Caki2 (cell line): ENCODE data around the gene TRPV4. TPM values are rescaled to one million over a fixed set of nuclear protein-coding genes. Genes with fewer than 3 reads are reported as not detected.
A peak's percentile ranks its signal among the peaks of the same experiment; 100 is the strongest.
"Not testable (repeated sequence)": the region's sequence is repeated elsewhere in the genome, so short reads cannot be mapped to it uniquely, and the experiment has no call there.

Source experiments
- DNase-seq: peaks from one replicate; pipeline ENCODE4 v3.0.0-alpha.2; 2015; ENCODE audit warnings: low read depth
- in situ Hi-C: cut with HindIII; loops from 2 replicates; pipeline ENCODE4 v1.10.0; 2016; ENCODE audit warnings: low sequenced_read_pairs, low pct_unique_long_range_greater_than_20kb, mixed read lengths
- total RNA-seq: library from RNA; depleted of rRNA; stranded (reverse); fragments of >200 nt; shearing (Covaris generic); gene quantifications from 2 replicates; pipeline ENCODE4 v1.2.3, GENCODE V29; 2014; ENCODE audit warnings: low replicate concordance

TRPV4 gene
- total RNA-seq, 1 experiment from 2014 or later, result not detected

DNA sequence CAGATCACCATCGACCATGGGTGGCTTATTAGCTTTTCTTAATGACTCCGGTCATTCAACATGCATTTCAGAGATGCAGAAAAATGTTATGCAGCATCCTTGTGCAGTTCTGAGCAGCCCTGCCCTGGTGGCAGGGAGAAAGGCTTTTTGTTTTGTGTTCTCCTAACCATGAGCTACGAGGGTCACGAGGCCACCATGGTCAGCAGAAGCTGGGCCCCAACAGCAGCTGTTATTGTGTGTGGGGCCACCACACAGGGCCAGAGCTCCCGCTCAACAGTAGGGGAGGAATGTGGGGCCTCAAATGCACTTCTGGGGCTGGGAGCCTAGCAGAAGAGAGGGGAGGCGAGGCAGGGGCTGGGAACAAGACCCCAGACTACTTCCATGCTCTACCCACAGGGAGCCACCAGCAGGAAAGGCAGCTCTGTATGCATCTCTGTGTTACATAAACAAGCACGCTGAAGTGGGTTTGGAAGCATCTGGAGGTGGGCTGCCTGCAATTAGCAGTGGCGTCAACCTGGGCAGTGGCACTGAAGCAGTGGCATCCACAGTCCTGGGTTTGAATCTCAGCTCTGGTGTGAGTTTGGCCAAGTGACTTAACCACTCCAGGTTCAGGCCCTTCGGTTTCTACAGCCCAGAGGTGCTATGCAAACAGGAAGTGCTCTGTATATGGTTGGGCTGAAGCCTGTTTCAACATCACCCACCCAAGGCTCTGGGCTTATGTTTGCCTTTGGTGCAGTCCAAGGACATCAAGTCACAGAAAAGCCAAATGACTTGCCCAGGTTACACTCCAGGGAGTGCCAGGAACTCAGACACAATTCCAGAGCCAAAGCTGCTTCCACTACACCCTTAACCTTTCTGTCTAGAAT lies 30.9 kb upstream of the TRPV4 start:
- in situ Hi-C loops, result no loop called here
- no peak for DNase-seq

DNA sequence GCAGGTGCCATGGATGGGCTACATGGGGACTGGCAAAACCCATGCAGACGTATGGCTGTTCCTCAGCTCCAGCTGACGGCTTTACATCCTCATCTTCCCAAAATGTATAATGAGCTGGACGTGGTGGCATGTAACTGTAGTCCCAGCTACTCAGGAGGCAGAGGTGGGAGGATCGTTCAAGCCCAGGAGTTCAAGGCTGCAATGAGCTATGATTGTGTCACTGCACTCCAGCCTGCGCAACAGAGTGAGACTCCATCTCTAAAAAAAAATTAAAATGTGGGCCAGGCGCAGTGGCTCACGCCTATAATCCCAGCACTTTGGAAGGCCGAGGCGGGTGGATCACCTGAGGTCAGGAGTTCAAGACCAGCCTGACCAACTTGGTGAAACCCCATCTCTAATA lies 29.3 kb upstream of the TRPV4 start:
- in situ Hi-C loops, DNase-seq: not testable (repeated sequence)

DNA sequence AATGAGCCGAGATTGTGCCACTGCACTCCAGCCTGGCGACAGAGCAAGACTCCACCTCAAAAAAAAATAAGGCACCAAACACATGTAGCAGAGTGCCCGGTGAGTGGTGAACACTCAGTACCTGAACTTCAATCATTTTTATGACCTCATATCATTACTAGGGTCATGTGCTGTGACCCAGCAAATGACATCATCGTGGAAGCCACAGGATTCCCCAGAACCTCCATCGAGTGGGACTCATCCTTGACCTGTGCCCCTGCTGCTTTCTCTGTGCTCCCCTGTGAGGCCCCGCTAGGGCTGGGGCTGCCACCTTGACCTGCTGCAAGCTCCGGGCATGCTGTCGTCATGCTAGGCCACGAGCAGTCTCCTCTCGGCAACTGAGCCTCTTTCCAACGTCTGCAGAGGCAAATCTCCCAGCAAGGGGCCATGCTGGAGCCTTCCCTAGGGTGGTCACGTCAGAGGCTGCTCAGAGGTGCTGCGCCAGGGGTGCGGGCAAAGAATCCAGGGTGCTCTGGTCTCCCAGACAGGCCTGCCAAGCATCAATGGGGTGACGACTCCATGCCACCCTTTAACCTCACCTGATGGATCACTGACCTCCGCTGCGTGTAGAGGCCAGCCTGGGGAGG lies 28.6 kb upstream of the TRPV4 start:
- in situ Hi-C loops, result no loop called here
- DNase-seq, result no peak

DNA sequence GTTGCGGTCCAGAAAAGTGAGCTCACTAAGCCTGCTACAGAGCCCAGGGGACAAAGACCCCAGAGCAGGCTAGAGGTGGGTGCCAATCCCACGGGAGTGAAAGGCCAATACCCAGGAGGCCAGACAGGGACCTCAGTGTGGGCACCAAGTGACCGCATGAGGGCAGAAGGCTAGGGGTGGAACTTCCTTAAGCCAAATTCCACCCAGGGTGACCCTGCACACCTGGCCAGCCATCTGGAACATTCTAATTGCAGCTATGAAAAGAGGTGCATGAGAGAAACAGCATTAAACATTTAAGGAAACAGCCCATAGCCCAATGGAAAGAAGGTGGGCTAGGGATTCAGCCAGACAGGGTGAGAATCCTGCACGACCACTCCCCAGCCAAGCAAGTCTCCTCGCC lies 27.8 kb upstream of the TRPV4 start:
- in situ Hi-C loops, result no loop called here
- DNase-seq, result no peak

DNA sequence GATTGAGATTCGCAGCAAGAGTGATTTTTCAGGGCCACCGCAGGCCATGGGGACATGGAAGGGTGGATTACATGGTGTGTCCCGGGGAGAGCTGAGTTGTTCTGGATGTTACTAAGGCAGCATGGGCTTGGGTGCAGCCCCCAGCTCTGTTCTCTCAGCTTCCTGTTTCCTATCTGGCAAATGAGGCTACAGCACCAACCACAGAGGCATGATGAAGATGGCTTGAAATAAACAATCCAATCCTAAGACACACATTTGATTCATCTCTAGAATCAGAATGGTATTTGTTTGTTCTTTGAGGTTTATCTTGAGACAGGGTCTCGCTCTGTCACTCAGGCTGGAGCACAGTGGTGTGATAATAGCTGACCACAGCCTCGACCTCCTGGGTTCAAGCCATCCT lies 25.6 kb upstream of the TRPV4 start:
- in situ Hi-C loops, result no loop called here

DNA sequence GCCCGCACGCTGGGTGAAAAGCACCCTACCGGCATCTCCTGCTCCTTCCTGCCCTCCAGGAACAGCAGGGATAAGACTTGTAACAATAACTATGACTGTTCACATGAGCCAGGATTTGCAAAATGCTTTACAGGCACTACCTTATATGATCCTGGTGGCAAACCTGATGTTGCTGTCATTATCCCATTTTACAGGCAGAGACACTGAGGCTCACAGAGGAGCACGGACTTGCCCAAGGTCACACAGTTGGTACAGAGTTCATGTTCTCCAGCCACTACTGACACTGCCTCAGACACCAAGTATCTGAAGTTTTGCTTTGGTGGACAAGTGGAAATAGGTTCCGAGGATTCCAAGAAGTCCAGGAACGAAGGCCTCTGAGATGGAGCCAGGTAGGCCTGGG lies 24.5 kb upstream of the TRPV4 start:
- no peak for DNase-seq
- in situ Hi-C loops, result no loop called here

More for the DNA sequence above, 25.6 kb upstream of the TRPV4 start:
- DNase-seq, result no peak

DNA sequence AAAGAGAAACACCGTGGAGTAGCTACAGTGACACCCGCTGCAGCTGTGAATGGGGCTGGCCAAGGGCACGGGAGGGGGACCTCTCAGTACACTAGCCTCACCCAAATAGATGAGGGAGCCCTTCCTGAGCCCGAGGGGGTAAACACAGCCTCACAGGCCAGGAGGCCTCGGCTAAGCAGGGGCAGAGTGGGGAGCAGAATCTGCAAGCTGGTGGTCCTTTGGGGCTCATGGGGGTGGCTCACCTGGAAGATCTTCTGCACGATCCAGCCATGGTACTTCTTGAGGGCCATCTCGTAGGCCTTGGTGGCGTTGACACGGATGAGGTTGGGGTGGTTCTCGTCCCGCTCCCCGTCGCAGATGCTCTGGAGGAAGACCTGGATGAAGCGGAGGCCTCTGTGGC lies 22.2 kb upstream of the TRPV4 start:
- in situ Hi-C loops, result no loop called here
- DNase-seq, result no peak

DNA sequence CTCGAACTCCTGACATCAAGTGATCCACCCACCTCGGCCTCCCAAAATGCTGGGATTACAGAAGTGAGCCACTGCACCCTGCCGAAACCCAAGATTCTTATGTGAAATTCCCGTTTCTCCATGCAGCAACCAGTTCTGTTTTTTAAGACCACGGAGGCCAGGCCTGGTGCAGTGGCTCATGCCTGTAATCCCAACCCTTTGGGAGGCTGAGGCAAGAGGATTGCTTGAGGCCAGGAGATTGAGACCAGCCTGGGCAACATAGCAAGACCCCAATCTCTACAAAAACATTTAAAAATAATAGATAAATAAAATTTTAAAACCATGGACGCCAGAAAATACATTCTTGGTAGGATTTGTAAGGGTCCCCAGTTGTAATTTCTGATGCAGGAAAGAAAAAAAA lies 17.3 kb upstream of the TRPV4 start:
- DNase-seq, in situ Hi-C loops: not testable (repeated sequence)

DNA sequence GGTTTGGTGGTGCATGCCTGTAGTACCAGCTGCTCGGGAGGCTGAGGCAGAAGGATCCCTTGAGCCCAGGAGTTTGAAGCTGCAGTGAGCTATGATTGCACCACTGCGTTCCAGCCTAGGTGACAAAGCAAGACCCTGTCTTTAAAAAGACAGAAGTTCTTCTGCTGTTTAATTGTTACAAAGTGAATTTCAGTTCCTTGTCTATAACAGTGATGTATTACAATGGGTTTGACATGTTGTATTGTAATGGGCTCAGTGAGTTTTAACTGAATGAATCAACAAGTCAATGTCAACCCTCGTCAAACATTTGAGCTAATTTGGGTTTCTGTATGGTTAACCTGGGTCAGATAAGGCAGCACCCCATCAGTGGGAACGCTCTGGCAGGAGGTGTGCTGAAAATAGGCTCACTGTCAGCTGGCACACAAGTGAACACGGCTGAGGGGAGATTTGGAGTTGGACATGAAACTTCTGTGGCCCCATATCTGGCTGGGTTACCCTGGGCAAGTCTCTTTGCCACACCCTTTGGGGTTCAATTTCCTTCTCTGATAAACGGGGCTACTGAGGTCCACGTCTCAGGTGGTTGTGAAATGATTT lies 14.0 kb upstream of the TRPV4 start:
- in situ Hi-C loops, result no loop called here
- DNase-seq, result no peak

DNA sequence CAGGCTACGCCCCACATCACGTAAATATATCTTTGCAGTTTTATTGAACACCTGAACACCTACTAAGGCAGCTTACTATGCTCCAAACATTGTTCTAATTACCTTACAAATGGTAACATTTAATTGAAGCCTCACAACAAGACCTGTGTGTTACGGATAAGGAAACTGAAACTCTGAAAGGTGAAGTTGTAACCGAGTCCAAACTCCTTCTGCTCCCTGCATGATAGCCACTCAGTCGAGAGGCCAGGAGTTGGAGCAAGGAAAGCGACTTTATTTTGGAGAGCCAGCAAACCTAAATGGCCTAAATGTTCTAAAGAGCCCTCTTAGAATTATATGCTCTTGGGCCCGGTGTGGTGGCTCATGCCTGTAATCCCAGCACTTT lies 12.6 kb upstream of the TRPV4 start:
- no peak for DNase-seq
- in situ Hi-C loops, result no loop called here

DNA sequence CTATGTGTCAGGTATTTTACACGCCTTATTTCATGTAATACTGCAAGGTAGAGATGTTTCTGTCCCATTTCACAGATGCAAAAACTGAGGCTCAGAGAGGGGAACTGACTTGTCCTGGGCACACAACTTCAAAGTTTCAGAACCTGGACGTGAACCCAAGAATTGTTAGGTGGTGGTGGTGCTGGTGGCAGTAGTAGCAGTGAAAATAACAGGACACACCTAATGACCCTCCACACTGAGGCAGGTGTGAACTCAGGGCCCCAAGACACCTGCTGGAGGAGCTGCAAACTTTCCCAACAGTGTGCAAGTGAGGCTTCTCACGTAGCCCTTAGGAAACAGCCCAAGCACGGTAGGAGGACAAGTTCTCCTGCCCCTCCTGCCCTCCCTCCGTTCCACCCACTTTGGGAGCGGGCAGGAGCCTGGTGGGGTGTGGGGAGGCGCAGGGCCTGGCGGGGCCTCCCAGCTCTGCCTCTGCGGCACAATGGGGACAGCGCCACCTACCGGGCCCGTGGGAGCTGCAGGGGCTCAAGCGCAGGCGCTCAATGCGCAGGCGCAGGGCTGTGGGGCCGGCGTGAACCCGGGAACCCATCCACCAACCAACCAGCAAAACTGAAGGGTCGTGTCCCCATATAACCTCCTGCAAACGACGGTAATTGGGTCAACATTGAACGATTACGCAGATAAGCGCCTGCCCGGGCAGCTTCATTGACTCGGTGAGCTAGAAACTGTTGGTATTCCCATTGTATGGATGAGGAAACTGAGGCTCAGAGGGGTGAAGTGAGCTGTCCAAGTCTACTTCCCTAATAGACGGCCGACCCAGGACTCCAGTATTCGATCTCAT lies 12.0 kb upstream of the TRPV4 start:
- in situ Hi-C loops, result no loop called here
- DNase-seq, result peak; percentile 73

DNA sequence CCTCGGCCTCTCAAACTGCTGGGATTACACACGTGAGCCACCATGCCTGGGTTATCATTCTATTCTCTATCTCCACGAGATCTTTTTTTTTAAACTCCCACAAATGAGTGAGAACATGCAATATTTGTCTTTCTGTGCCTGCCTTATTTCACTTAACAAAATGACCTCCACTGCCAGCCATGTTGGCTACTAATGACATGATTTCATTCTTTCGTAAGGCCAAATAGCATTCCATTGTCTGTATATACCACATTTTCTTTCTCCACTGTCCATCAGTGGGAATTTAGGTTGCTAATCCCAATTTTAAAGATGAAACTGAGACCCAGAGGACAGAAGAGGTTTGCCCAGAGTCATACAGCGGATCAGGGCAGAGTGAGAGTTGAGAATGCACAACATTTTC lies 10.9 kb upstream of the TRPV4 start:
- DNase-seq, result no peak
- in situ Hi-C loops, result no loop called here

DNA sequence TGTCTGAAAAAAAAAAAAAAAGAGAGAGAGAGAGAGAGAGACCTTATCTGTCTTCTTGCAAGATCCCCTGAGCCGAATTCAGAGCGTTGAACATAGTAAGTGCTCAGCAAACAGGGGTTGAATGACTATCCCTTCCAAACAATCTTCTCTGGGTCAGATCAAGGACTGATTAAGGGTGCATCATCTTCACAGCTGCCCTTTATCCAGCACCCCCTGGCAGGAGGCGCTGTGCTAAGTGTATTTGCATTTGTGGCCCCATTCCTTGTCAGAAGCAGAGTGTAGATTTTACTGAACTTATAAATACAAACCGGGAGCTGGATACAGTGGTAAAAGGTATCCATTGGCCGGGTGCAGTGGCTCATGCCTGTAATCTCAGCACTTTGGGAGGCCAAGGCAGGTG lies 8.8 kb upstream of the TRPV4 start:
- in situ Hi-C loops, result no loop called here

DNA sequence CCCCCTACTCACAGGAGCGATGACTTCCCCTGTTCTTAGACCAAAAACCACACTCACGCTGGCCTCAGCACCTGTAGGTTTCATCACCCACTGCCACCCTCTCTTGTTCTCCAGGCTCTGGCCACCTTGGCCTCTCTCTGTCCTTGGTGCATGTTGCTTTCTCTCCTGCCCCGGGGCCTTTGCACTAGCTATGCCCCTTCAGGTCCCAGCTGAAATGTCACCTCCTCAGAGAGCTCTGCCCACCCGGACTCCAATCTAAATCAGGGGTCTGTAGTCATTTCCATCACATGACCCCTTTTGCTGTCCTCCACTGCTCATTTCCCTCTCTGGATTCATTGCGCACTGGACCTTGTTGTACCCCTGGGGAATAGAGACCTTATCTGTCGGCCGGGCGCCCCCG lies 8.2 kb upstream of the TRPV4 start:
- in situ Hi-C loops, result no loop called here
- no peak for DNase-seq

More for the DNA sequence above, 8.8 kb upstream of the TRPV4 start:
- DNase-seq, result no peak

DNA sequence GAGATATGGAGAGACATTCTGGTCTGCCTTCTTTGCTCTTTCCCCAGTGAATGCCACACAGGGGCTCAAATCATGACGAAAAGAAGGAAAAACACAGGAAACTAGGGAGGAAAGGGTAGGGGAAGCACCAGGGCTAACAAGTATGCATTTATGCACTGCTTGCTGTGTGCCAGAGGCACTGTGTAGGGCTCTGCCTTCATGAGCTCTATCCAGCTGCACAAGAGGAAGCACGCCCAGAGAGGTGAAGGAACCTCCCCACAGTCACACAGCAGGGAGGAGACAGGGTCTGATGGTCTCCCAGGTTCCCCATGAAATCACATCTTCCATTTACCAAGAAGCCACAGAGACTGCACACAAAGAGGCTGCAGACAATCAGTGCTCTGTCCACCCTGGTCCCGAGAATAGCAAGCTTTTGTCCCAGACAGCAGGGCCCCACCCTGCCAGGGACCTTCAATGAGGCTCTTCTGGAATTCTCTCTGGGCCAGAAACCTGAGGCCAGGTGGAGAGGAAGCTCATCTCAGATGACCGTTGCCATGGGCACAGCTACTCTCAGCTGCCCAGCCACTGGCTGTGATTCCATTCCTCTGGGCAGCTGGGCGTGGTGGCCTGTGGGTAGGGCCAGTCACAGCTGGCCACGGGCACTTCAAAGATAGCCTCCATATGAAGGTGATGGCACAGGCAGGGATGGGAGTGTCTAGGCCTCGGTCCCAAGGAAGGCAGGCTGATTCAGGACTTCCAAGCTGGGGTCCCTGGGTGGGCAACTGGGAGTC lies 7.3 kb upstream of the TRPV4 start:
- in situ Hi-C loops, result no loop called here
- DNase-seq, result peak; percentile 38

DNA sequence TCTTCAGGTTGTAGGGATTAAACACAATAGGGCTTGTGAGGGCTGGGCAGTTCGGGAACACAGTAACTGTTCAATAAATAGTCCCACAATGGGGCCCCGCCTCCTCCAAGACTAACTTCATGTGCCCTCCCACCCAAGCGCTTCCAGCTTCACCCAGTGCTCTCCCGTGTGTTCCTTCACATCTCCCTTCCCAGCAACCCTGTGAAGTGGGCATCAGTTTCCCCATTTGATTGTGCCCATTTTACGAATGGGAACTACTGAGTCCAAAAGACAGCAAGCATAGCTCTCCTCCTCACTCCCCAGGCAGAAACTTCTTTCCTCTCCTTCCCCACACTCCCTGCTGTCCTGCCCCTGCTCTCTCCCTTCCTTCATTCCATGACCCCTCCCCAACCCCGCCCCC lies 6.2 kb upstream of the TRPV4 start:
- no peak for DNase-seq
- in situ Hi-C loops, result no loop called here

DNA sequence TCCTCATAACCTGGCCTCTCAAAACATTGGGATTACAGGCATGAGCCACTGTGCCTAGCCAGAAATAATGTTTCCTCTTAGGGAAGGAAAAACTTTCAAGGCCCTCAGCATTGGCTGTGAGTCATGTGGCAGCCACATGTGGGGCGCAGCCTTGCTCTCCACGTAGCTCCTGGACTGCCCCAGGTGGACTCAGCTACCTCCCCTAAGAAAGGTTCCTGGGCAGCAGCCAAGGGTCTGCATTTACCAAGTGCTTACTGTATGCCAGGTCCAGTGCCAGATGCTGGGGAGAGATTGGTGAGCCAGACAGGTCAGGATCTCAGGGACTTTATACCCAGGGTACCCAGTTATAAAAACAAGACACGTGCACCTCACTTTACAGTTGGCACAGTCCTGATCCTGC lies 3.7 kb upstream of the TRPV4 start:
- no peak for DNase-seq
- in situ Hi-C loops, result no loop called here

DNA sequence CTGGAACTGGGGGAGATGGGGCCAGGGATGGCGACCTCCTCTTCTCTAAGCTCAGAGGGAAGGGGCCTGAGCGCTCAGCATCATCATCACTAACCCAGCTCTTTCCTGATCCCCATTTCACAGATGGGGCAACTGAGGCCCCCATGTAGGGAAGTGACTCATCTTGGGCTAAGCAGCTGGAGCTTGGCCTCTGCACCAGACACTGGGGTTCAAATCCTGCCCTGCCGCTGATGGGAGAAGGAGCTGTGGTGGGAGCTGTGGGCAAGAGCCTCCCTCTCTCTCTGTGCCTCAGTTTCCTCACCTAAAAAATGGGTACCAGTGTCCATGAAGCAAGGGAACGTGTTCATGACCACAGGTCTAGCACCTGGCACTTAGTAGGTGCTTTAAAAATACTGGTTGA lies 2.6 kb upstream of the TRPV4 start:
- no peak for DNase-seq
- in situ Hi-C loops, result no loop called here
